ENCODE measurements around the gene VRK2. TPM values are rescaled to one million over a fixed set of nuclear protein-coding genes. Genes with fewer than 3 reads are reported as not detected.
A peak's percentile ranks its signal among the peaks of the same experiment; 100 is the strongest.
"Not testable (repeated sequence)": the region's sequence is repeated elsewhere in the genome, so short reads cannot be mapped to it uniquely, and the experiment has no call there.

VRK2 gene
- total RNA-seq, 1 experiment from 2014 or later = 24.4 TPM

GRCh38 chr2:58052978-58053377, 6.4 kb downstream of the VRK2 start:
- DNase-seq (ENCODE audit: low read depth) = no peak

- DNase-seq (ENCODE audit: low read depth) = no peak
Measured at GRCh38 chr2:58054264-58054663, 7.7 kb downstream of the VRK2 start.

GRCh38 chr2:58055033-58055786, 8.6 kb downstream of the VRK2 start:
- no peak for DNase-seq (ENCODE audit: low read depth)

DNA sequence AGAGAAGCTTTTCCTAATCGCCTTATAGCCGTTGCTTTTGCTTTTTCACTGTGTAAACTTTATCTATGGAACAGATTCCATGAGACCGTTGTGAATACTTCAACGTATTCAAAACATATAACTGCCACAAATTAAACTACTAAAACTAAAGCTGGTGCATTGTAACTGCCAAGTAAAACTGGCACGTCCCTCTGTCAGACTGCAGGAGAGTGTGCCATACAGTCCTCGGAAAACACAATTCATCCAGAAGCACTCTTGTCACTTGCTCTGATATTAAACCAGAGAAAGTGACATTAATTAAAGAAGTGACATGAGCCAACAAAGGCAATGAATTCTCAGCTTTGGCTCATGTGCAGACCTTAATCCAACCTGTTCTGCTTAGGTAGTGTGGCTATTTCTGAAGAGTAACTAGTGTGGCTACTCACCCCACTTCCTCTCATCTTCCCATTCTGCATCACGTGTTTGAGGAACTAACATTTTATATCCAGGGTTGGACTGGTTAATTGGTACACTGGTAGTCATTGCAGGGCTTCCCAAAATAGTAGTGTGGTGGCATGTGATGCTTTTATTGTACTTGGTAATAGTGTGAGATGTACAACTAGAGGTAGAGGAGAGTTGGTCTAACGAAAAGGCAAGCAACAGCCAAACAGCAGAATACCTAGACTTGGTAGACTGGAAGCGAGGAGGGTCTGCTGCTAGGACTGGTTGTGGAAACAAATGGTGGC, 9.7 kb downstream of the VRK2 start:
- no peak for DNase-seq (ENCODE audit: low read depth)

GRCh38 chr2:58057707-58058530, 11.3 kb downstream of the VRK2 start:
- DNase-seq (ENCODE audit: low read depth) = no peak

- peak; percentile 61 for DNase-seq (ENCODE audit: low read depth)
Measured at GRCh38 chr2:58063641-58064040, 17.0 kb downstream of the VRK2 start.

DNA sequence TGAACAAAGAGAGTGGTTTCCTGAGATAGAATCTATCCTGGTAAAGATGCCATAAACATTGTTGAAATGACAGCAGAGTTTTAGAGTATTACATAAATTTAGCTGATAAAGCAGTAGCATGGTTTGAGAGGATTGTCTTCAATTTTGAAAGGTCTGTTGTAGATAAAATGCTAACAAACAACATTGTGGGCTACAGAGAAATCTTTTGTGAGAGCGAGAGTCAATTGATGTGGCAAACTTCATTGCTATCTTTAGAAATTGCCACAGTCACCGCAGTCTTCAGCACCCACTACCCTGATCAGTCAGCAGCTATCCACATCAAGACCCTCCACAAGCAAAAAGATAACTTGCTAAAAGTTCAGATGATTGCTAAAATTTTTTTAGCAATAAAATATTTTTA, 17.5 kb downstream of the VRK2 start:
- no peak for DNase-seq (ENCODE audit: low read depth)

- DNase-seq (ENCODE audit: low read depth) = no peak
Measured at GRCh38 chr2:58065248-58065647, 18.6 kb downstream of the VRK2 start.

DNA sequence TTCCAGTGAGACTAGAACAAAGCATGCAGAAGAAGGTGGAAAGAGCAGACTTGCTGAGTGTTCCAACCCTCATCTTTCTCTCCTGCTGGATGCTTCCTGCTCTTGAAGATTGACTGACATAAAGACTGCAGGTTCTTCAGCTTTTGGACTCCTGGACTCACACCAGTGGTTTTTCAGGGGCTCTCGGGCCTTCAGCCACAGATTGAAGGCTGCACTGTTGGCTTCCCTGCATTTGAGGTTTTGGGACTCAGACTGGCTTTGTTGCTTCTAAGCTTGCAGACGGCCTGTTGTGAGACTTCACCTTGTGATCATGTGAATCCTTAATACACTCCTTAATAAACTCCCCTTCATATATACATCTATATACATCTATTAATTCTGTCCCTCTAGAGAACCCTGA, 20.4 kb downstream of the VRK2 start:
- no peak for DNase-seq (ENCODE audit: low read depth)

DNA sequence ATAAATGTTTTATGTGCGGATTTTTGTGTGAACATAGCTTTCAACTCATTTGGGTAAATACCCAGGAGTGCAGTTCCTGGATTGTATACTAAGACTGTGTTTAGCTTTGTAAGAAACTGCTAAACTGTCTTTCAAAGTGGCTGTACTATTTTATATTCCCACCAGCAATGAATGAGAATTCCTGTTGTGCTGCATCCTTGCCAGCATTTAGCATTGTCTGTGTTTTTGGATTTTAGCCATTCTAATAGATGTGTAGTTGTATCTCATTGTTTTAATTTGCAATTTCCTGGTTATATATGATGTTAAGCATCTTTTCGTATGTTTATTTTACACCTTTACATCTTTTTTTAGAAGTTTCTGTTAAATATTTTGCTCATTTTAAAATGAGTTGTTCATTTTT, 24.2 kb downstream of the VRK2 start:
- no peak for DNase-seq (ENCODE audit: low read depth)

- no peak for DNase-seq (ENCODE audit: low read depth)
Measured at GRCh38 chr2:58072102-58072501, 25.5 kb downstream of the VRK2 start.

- DNase-seq (ENCODE audit: low read depth) = no peak
Measured at GRCh38 chr2:58073008-58073407, 26.4 kb downstream of the VRK2 start.

DNA sequence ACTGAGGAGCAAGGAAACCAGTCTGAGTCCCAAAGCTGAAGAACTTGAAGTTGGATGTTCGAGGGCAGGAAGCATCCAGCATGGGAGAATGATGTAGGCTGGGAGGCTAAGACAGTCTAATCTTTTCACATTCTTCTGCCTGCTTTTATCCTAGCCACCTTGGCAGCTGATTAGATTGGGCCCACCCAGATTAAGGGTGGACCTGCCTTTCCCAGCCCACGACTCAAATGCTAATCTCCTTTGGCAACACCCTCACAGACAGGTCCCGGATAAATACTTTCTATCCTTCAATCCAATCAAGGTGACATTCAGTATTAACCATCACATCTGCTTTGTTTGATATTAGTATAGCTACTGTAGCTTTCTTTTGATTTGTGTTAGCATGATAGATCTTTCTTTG, 27.1 kb downstream of the VRK2 start:
- DNase-seq (ENCODE audit: low read depth) = no peak

DNA sequence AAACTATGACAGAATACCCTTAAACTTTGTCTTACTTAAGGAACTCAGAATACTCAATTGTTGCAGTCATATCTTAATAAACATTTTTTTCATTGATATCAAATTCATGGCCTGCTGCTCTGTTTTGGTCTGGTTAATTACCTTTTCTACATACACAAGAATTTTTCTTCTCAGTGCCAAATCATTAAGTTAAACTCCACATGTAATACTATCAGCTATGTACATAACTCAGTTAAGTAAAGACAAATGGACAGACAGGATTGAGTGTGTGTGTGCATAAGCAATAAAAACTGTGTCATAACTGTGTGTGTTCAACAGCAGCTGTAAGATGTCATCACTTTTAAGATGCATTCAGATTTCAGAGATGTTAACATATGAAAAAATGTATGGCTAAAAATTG, 34.4 kb downstream of the VRK2 start:
- DNase-seq (ENCODE audit: low read depth) = no peak

DNA sequence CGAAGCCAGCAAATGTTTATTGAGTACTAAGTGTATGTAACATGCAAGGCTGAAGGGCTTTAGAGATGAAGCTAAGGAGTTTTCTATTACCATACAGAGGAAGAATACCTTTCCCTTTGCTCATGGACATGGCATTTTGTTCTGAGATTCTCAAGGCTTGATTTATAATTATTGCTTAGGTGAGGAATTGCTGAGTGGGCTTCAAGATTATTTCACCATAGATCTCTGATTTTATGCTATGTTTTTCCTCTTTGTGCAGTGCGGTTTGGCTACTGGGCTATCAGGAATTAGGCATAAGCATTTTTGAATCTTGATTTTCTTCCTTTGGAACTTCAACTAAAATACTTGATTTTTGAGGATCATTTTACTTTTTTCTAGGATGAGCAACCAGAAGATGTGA, 42.5 kb downstream of the VRK2 start:
- DNase-seq (ENCODE audit: low read depth) = no peak

DNA sequence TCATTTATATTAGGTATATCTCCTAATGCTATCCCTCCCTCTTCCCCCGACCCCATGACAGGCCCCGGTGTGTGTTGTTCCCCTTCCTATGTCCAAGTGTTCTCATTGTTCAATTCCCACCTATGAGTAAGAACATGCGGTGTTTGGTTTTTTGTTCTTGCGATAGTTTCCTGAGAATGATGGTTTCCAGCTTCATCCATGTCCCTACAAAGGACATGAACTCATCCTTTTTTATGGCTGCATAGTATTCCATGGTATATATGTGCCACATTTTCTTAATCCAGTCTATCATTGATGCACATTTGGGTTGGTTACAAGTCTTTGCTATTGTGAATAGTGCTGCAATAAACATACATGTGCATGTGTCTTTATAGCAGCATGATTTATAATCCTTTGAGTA, 46.2 kb downstream of the VRK2 start:
- not testable (repeated sequence) for DNase-seq (ENCODE audit: low read depth)

- DNase-seq (ENCODE audit: low read depth) = no peak
Measured at GRCh38 chr2:58097025-58097424, 50.4 kb downstream of the VRK2 start.

DNA sequence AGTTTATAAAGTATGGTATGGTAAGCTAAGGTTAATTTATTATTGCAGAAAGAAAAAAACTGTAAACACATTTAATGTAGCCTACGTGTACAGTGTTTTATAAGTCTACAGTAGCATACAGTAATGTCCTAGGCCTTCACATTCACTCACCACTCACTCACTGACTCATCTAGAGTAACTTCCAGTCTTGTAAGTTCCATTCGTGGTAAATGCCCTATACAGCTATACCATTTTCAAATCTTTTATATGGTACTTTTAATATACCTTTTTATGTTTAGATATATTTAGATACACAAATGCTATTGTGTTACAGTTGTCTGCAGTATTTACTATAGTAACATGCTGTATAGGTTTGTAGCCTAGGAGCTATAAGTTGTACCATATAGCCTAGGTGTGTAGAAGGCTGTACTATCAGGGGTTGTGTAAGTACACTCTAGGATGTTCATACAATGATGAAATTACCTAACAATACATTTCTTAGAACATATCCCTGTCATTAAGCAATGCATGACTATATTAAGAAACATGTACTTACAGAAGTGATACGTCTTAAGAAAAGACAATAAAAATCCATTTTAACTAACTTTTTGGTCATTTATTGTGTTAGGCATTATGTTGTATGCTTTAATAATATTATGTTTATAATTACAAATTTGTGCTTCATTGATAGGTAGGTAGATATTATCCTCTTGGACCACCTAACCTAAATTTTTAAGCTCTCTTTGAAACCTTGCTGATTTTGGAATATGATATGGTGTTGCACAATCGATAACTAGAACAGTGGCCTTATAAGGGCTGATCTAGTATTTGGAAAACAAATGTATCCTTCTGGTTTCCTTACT, 51.9 kb downstream of the VRK2 start:
- DNase-seq (ENCODE audit: low read depth) = peak; percentile 37

GRCh38 chr2:58099096-58099769, 52.6 kb downstream of the VRK2 start:
- no peak for DNase-seq (ENCODE audit: low read depth)

- no peak for DNase-seq (ENCODE audit: low read depth)
Measured at GRCh38 chr2:58101500-58101899, 54.9 kb downstream of the VRK2 start.

- DNase-seq (ENCODE audit: low read depth) = no peak
Measured at GRCh38 chr2:58106896-58107295, 60.3 kb downstream of the VRK2 start.

Measured in HT1080 (cell line).